Gastroesophageal sphincter (tissue), 4 donors: Measurements from ENCODE around the gene FANCM. TPM values are rescaled to one million over a fixed set of nuclear protein-coding genes. Genes with fewer than 3 reads are reported as not detected.

ENCODE experiments used
- ATAC-seq: fragments of 150-250 bp; one replicate; pipeline ENCODE4 v1.9.1; 2016; ENCODE audit warnings: mild to moderate bottlenecking, moderate library complexity
- H3K27ac ChIP-seq, 4 donors: fragments of 200-600 bp; sonication (generic) in 3 of 4; 1 replicate in 3 of 4; 2 replicates in 1 of 4; pipeline ENCODE4 v1.5.1; 2016 to 2019
- H3K27me3 ChIP-seq: fragments of 200-600 bp; sonication (generic); one replicate; pipeline ENCODE4 v1.5.1; 2019
- H3K36me3 ChIP-seq, 2 donors: fragments of 200-600 bp; sonication (generic); one replicate each; pipeline ENCODE4 v1.5.1; 2019; ENCODE audit warnings: control low read depth in 1 of 2
- H3K4me1 ChIP-seq, 3 donors: fragments of 200-600 bp; sonication (generic); 1 replicate in 2 of 3; 2 replicates in 1 of 3; pipeline ENCODE4 v1.5.1; 2016 to 2019; ENCODE audit warnings: control low read depth in 2 of 3
- H3K4me3 ChIP-seq, 2 donors: fragments of 200-600 bp; sonication (generic); one replicate each; pipeline ENCODE4 v1.5.1; 2019; ENCODE audit warnings: mild to moderate bottlenecking in 1 of 2, moderate library complexity in 1 of 2
- H3K9me3 ChIP-seq, 3 donors: fragments of 200-600 bp; sonication (generic); one replicate each; pipeline ENCODE4 v1.5.1; 2017 to 2019; ENCODE audit warnings: control low read depth in 2 of 3
- CTCF ChIP-seq, 4 experiments: fragments of 200-600 bp in 2 of 4; fragments of 450-650 bp in 2 of 4; sonication (generic) in 1 of 4; IDR thresholded peaks; one replicate each; pipeline ENCODE4 v1.5.1; 2017 to 2019; ENCODE audit warnings: antibody characterized with exemption in 4 of 4, mild to moderate bottlenecking in 2 of 4, moderate library complexity in 2 of 4
- EP300 ChIP-seq: sonication (generic); formaldehyde crosslinking; IDR thresholded peaks from one replicate; pipeline ENCODE4 v1.6.1; 2017; ENCODE audit warnings: antibody characterized with exemption, mild to moderate bottlenecking
- POLR2A ChIP-seq, 2 donors: fragments of 450-650 bp; IDR thresholded peaks; one replicate each; pipeline ENCODE4 v1.6.1; 2017; ENCODE audit warnings: antibody characterized with exemption in 2 of 2, mild to moderate bottlenecking in 2 of 2, moderate library complexity in 1 of 2
- POLR2AphosphoS5 ChIP-seq: sonication (generic); formaldehyde crosslinking; IDR thresholded peaks from one replicate; pipeline ENCODE4 v1.6.1; 2017; ENCODE audit warnings: antibody characterized with exemption
- WGBS, 2 donors: methylation state at CpG; one replicate each; pipeline ENCODE4 v1.1.5; 2018; ENCODE audit warnings: low coverage in 1 of 2; 5-methylcytosine and 5-hydroxymethylcytosine counted together
- total RNA-seq, 4 donors: library from RNA; depleted of rRNA; stranded (reverse); fragments of >200 nt; gene quantifications; one replicate each; pipeline ENCODE4 v1.1.0, GENCODE V29; 2016

FANCM gene
- total RNA-seq, 4 donors from 2014 or later = 1.8 to 7.7 (median 4.3) TPM

DNA sequence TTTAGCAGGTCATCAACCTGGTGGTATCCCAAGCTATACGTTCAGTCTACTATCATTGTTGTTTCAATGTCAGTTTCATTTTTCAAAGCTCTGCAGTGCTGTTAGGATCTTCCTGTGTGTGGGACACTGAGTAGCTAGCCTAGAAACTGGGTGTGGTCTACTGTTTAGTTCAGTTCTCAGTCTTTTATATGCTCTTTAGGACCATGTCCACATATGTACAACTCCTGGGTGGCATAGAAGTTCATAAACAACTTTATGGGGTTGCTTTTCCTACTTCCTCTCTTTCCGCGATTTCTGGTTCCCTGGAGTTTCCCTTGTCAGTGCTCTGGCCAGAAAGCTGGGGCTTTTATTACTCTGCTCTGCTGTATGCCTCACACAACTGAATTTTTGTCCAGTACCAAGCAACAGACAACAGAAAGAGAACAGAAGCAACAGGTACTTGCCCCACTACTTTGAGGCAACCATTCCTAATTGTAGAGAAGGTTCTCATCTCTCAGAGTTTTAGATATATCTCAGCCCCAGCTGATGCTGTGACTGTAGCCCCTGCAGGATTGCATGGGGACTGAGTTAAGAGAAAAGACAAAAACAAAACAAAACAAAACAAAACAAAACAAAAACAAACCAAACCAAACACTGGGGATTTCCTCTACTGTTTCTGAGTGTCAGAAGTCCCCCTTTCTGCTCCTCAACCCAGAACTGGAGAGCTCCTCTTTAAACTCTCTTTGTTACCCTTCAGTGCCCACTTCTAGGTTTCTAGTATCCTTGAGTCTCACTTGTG is 86.9 kb downstream of the FANCM start:
- Histone ChIP-seq H3K4me1 (no peaks in the 10 kb centered on the region), H3K27me3 (no peaks in the 10 kb centered on the region), H3K4me3 (no peak overlapping the region), H3K36me3 (peaks cover 0 to 49% of the 10 kb centered on the region in 2 donors), H3K27ac (no peak overlapping the region), H3K9me3 (no peaks in the 10 kb centered on the region)
- WGBS, 2 donors = 75 to 80% methylated on average over 1 to 3 of the region's 3 CpGs
- TF ChIP-seq EP300 (no peak), POLR2A (IDR thresholded peaks at IDR 0.05) (no peak), POLR2AphosphoS5 (no peak), CTCF (IDR thresholded peaks at IDR 0.05) (no peak)
- no peak for ATAC-seq

DNA sequence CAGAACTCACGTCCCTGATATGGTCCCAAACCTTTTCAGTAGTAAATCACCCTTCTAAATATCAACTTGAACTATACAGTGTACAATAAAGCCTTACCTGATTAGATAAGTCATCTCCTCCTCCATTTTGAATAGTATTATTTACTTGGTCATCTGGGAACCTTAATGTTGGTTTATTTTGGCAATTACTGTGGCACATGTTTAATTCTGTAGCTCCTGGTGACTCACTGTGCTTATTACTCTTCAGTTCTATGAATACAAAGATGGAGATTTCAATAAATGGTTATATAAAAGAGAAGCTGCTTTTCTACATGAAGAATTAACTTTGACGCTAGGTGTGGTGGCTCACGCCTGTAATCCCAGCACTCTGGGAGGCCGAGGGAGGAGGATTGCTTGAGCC is 91.8 kb downstream of the FANCM start:
- H3K9me3 ChIP-seq = no peaks in the 10 kb centered on the region
- H3K4me1 ChIP-seq = no peaks in the 10 kb centered on the region
- no peaks in the 10 kb centered on the region for H3K27me3 ChIP-seq
- H3K4me3 ChIP-seq = no peak overlapping the region
- no peak overlapping the region for H3K27ac ChIP-seq
- TF ChIP-seq CTCF (IDR thresholded peaks at IDR 0.05) = no peak
- no peak for TF ChIP-seq EP300
- no peak for TF ChIP-seq POLR2AphosphoS5
- no peak for TF ChIP-seq POLR2A (IDR thresholded peaks at IDR 0.05)
- peaks cover 0 to 88% of the 10 kb centered on the region in 2 donors for H3K36me3 ChIP-seq
- 93 to 100% methylated on average over 1 to 4 of the region's 4 CpGs for WGBS, 2 donors
- ATAC-seq = no peak

DNA sequence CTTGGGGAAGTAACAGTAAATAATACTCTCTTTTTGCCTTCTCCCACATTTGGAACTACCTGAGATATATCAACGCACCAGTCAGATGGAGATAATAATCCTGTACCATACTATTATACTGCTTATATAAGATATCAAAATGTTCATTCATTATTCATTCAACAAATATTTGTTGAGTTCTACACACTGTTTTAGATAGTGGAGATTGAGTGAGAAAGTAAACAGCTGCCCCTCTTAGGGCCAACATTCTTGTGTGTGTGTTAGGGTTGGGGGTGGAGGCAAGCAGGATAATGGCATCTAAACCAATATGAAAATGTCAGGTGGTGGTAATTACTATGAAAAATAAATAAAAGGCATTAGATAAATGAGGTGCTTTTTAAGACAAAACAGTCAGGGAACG is 103.3 kb downstream of the FANCM start:
- ATAC-seq = no peak
- WGBS, 2 donors = 70 to 100% methylated on average over 1 to 2 of the region's 2 CpGs
- H3K27ac ChIP-seq = no peak overlapping the region
- no peaks in the 10 kb centered on the region for H3K9me3 ChIP-seq
- H3K4me1 ChIP-seq = no peaks in the 10 kb centered on the region
- H3K27me3 ChIP-seq = no peaks in the 10 kb centered on the region
- TF ChIP-seq CTCF (IDR thresholded peaks at IDR 0.05) (no peak), EP300 (no peak), POLR2A (IDR thresholded peaks at IDR 0.05) (no peak), POLR2AphosphoS5 (no peak)
- no peak overlapping the region for H3K4me3 ChIP-seq
- H3K36me3 ChIP-seq = peaks cover 0 to 26% of the 10 kb centered on the region in 2 donors

GRCh38 chr14:45242706-45243105 is 107.0 kb downstream of the FANCM start:
- WGBS, 2 donors = 36 to 82% methylated on average over 1 to 3 of the region's 3 CpGs
- no peak for TF ChIP-seq POLR2AphosphoS5
- TF ChIP-seq CTCF (IDR thresholded peaks at IDR 0.05) = no peak
- no peak for TF ChIP-seq EP300
- no peak for TF ChIP-seq POLR2A (IDR thresholded peaks at IDR 0.05)

DNA sequence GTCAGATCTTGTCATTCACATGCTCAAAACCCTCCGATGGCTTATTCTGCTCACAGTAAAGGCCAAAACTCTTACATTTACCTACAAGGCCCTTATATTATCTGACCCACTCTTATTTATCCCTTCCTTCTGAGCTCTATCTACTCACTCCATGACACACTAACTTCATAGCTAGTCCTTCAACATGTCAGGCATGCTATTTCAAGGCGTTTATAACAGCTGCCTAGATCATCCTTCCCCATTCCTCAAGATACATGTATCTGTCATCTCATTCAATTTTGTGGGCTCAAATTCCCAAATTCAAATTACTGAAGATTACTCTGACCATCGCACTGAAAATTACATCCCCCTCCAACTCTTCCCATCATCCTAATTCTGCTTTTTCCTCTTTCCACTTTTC is 110.4 kb downstream of the FANCM start:
- peaks cover 0 to 3% of the 10 kb centered on the region in 2 donors for H3K36me3 ChIP-seq
- H3K4me1 ChIP-seq = peaks cover 0 to 19% (median 0%) of the 10 kb centered on the region in 3 donors
- no peak for ATAC-seq
- no peak overlapping the region for H3K4me3 ChIP-seq
- TF ChIP-seq CTCF (IDR thresholded peaks at IDR 0.05) (no peak), POLR2A (IDR thresholded peaks at IDR 0.05) (no peak), EP300 (no peak), POLR2AphosphoS5 (no peak)
- no peak overlapping the region for H3K27ac ChIP-seq
- H3K27me3 ChIP-seq = no peaks in the 10 kb centered on the region
- H3K9me3 ChIP-seq = no peaks in the 10 kb centered on the region
- WGBS, 2 donors = 90 to 100% methylated on average over 3 of the region's 3 CpGs

More at GRCh38 chr14:45242706-45243105, 107.0 kb downstream of the FANCM start:
- Histone ChIP-seq H3K36me3 (peaks cover 0 to 4% of the 10 kb centered on the region in 2 donors), H3K4me3 (peak overlapping the region in 1 of 2 donors; percentile 17), H3K4me1 (no peaks in the 10 kb centered on the region), H3K9me3 (no peaks in the 10 kb centered on the region), H3K27ac (peak overlapping the region in 2 of 4 donors; percentile 26 to 32), H3K27me3 (no peaks in the 10 kb centered on the region)
- no peak for ATAC-seq
